Activated T-helper 1 cell treated with anti-CD3 and anti-CD28 coated beads, Interleukin-12 subunit alpha, Interleukin-12 subunit beta, Interleukin-2, Interleukin-4 antibody, amounts not matched to agents 30 ng/mL and 10 ng/mL and 1 ng/mL, durations not matched to agents 14 hours and 24 hours and 36 hours (primary cell): ENCODE results near the gene PPIP5K2. TPM values are rescaled to one million over a fixed set of nuclear protein-coding genes. Genes with fewer than 3 reads are reported as not detected.
"Not testable (repeated sequence)": the region's sequence is repeated elsewhere in the genome, so short reads cannot be mapped to it uniquely, and the experiment has no call there.

Experiments
- DNase-seq: peaks from one replicate; pipeline ENCODE4 v3.0.0; 2021; ENCODE audit warnings: low spot score
- H3K27ac Mint-ChIP-seq: one replicate; pipeline ENCODE4 v1.8.0; 2021; ENCODE audit warnings: mild to moderate bottlenecking, mixed read lengths
- H3K27me3 Mint-ChIP-seq: one replicate; pipeline ENCODE4 v1.8.0; 2022; ENCODE audit warnings: mild to moderate bottlenecking, moderate library complexity, mixed read lengths; ENCODE audit not compliant: insufficient read depth
- H3K36me3 Mint-ChIP-seq: one replicate; pipeline ENCODE4 v1.8.0; 2021; ENCODE audit warnings: low read depth, mixed read lengths
- H3K4me1 Mint-ChIP-seq: one replicate; pipeline ENCODE4 v1.8.0; 2021; ENCODE audit warnings: low read depth, mixed read lengths
- H3K4me3 Mint-ChIP-seq: one replicate; pipeline ENCODE4 v1.8.0; 2021; ENCODE audit warnings: mild to moderate bottlenecking, moderate library complexity, mixed read lengths
- H3K9me3 Mint-ChIP-seq: one replicate; pipeline ENCODE4 v1.8.0; 2021; ENCODE audit warnings: mixed read lengths
- intact Hi-C: fragments of 100-400 bp; cut with micrococcal nuclease; formaldehyde crosslinking; loops from one replicate; pipeline ENCODE4 v1.15.1; 2024
- total RNA-seq: library from RNA; stranded (reverse); gene quantifications from 2 replicates; pipeline ENCODE4 v1.2.3, GENCODE V29; 2022

PPIP5K2 gene
- total RNA-seq, 1 donor from 2014 or later, result 47.6 TPM

DNA sequence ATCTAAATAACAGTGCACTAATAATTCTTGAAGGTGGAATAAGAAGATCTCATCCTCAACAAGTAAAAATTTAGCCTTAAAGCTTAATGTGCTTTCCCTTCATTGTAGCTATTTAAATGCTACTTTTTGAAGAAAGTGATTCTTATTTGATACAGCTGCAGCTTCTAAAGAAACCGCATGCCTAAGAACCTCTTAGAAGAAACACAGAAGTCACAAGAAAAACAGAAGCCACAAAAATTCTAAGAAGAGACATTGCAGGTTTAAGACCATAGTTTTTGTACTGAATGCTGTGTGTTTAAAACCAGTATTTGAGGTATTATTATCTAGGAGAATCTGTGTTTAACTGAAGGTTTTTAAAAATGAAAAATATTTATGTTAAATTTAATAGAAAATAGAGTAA is 68.3 kb downstream of the PPIP5K2 start:
- Mint-ChIP-seq H3K27ac (no peak overlapping the region), H3K9me3 (no peaks in the 10 kb centered on the region), H3K36me3 (peaks cover 24% of the 10 kb centered on the region), H3K4me3 (no peak overlapping the region), H3K4me1 (peaks cover 15% of the 10 kb centered on the region), H3K27me3 (no peaks in the 10 kb centered on the region)
- no peak for DNase-seq
- intact Hi-C loops, result no loop called here

DNA sequence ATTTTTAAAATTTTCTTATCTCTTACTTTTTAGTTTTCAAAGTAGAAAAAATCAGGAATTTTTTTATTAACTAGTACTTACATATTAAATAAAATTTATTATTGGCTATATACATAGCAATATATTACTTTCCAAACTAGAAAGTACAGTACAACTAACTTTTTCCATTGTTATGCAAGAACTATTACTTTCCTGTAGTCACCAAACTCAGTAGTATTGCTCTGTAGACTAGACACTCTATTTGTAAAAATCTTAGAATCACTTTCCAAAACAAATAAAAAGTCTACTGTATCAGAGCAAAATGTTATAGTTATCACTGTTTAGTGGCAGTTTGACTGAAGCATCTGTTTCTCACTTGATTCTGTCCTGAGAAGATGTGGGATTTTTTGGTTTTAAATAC is 83.1 kb downstream of the PPIP5K2 start:
- H3K27ac Mint-ChIP-seq, result no peak overlapping the region
- intact Hi-C loops, result no loop called here
- H3K27me3 Mint-ChIP-seq, result no peaks in the 10 kb centered on the region
- peaks cover 16% of the 10 kb centered on the region for H3K4me1 Mint-ChIP-seq
- DNase-seq, result no peak
- peaks cover 4% of the 10 kb centered on the region for H3K9me3 Mint-ChIP-seq
- H3K4me3 Mint-ChIP-seq, result no peak overlapping the region
- H3K36me3 Mint-ChIP-seq, result peaks cover 26% of the 10 kb centered on the region

DNA sequence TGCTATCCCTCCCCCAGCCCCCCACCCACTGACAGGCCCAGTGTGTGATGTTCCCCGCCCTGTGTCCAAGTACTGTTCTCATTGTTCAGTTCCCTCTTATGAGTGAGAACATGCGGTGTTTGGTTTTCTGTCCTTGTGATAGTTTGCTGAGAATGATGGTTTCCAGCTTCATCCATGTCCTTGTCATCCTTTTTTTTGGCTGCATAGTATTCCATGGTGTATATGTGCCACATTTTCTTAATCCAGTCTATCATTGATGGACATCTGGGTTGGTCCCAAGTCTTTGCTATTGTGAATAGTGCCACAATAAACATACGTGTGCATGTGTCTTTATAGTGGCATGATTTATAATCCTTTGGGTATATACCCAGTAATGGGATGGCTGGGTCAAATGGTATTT is 84.9 kb downstream of the PPIP5K2 start:
- H3K27ac Mint-ChIP-seq, DNase-seq, H3K27me3 Mint-ChIP-seq, intact Hi-C loops, H3K9me3 Mint-ChIP-seq, H3K4me3 Mint-ChIP-seq: not testable (repeated sequence)
- peaks cover 21% of the 10 kb centered on the region for H3K4me1 Mint-ChIP-seq
- peaks cover 24% of the 10 kb centered on the region for H3K36me3 Mint-ChIP-seq

DNA sequence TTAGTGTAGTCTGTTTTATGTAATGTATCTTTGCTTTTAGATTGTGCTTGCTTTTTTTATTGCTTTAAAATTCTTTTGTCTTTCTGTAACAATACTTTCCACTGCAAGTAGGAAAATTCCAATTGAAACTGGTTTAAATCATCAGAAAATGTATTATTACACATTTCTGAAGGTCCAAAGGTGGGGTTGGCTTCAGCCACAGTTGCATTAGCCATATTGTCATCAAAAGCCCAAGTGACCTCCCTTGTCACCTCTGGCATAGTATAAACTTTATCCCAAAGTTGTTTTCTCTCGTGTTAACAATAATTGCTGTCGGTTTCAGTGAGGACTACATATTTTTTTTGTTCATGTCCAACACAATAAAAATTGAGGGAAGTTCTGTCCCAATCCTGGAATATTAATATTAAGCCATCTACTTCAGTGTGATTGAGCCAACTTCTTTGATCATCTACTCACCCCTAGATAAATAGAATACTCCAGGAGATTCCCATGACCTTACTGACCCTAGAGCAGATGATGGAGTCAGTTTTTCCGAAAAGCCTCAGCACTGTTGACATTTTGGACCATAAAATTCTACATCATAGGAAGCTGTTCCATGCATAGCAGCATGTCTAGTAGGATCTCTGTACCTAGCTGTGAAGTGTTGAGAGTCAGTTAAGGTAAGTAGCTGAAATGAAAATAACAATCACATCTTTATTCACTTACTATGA is 86.0 kb downstream of the PPIP5K2 start:
- Mint-ChIP-seq H3K4me1 (peaks cover 24% of the 10 kb centered on the region), H3K4me3 (no peak overlapping the region), H3K36me3 (peaks cover 22% of the 10 kb centered on the region), H3K9me3 (peaks cover 4% of the 10 kb centered on the region), H3K27me3 (no peaks in the 10 kb centered on the region), H3K27ac (no peak overlapping the region)
- intact Hi-C loops, result no loop called here
- DNase-seq, result no peak

DNA sequence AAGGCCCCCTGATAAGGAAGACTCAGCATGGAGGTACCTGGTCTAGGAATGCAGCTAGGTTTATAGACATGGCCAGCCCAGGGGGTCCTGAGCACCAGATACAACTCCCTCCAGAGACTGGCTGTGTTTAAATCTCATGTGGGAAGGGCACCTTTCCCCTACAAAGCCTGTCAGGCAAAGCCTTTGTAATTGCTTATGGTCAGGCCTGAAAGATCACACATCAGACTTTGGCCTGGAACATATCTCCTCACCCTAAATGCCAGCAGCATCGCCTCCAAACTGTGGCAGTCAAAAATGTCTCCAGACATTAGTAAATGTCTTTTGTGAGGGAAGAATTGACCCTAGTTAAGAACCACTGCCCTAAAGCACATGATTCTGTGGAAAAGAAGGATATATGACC is 86.9 kb downstream of the PPIP5K2 start:
- Mint-ChIP-seq H3K27me3 (no peaks in the 10 kb centered on the region), H3K9me3 (peaks cover 4% of the 10 kb centered on the region), H3K4me1 (peaks cover 33% of the 10 kb centered on the region), H3K4me3 (no peak overlapping the region), H3K36me3 (peaks cover 22% of the 10 kb centered on the region), H3K27ac (no peak overlapping the region)
- no peak for DNase-seq
- intact Hi-C loops, result loop anchor here (1.0 kb wide), 1 partner anchor 10 kb away; no protein-coding TSS in a partner anchor

DNA sequence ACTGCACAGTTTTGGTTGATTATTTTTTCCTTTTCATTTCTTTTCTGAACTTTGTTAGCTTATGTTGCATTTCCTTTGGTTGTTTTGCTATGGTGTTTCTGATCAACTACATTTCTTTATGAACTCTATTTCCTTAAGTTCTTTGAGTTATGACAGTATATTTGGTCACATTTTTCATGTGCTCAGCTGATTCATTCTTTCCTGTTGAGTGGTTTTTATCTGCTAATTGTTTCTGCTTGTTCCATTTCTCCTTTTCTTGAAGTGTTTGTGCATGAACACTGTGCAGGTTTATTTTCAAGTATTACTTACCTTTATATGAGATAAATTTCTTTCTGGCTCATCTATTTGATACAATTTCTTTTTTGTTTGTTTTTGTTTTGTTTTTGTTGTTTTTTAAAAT is 87.6 kb downstream of the PPIP5K2 start:
- H3K4me3 Mint-ChIP-seq, result no peak overlapping the region
- peak overlapping the region; percentile 75 for H3K27ac Mint-ChIP-seq
- peaks cover 4% of the 10 kb centered on the region for H3K9me3 Mint-ChIP-seq
- H3K36me3 Mint-ChIP-seq, result peaks cover 24% of the 10 kb centered on the region
- intact Hi-C loops, result loop anchor here (1.0 kb wide), 1 partner anchor 10 kb away; no protein-coding TSS in a partner anchor
- no peaks in the 10 kb centered on the region for H3K27me3 Mint-ChIP-seq
- DNase-seq, result no peak
- H3K4me1 Mint-ChIP-seq, result peaks cover 38% of the 10 kb centered on the region

DNA sequence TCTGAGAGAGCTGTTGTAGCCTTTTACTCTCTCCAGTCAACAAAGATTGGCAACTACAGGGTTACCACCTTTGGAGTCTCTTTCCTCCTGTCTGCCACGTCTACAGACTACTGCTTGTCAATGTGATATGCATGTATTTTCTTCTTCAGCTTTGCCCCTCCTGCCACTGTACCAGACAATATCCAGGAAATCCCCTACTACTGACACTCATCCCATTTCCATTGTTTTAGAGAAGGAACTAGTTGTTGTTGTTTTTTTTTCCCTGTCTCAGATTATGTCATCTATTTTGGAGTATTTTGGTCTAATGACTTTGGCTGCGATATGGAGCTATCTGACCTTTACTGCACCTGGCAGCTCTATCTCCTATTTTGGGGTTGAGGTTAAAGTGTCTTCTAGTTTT is 88.4 kb downstream of the PPIP5K2 start:
- H3K27ac Mint-ChIP-seq, result no peak overlapping the region
- peaks cover 4% of the 10 kb centered on the region for H3K9me3 Mint-ChIP-seq
- no peaks in the 10 kb centered on the region for H3K27me3 Mint-ChIP-seq
- H3K4me1 Mint-ChIP-seq, result peaks cover 37% of the 10 kb centered on the region
- peaks cover 21% of the 10 kb centered on the region for H3K36me3 Mint-ChIP-seq
- no peak overlapping the region for H3K4me3 Mint-ChIP-seq
- no peak for DNase-seq
- intact Hi-C loops, result no loop called here

DNA sequence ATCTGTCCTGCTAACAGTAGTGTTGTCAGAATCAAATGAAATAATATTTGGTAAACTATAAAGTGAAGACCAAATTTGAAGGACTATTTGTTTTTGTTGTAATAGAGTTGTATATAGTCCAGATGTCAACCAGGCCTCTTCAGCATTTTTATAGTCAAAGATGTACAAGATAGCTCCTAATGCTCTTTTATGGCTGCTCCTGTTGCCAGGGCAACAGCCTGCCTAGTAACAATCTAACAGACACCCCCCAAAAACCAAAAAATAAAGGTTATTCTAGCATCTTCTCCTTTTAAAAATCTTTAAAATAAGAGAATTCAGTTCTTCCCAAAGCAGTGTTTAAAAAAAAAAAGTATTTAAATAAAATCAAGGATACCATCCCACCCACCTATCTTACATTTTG is 89.0 kb downstream of the PPIP5K2 start:
- DNase-seq, result no peak
- Mint-ChIP-seq H3K27me3 (no peaks in the 10 kb centered on the region), H3K36me3 (peaks cover 21% of the 10 kb centered on the region), H3K4me3 (no peak overlapping the region), H3K9me3 (peaks cover 4% of the 10 kb centered on the region), H3K4me1 (peaks cover 33% of the 10 kb centered on the region), H3K27ac (no peak overlapping the region)
- intact Hi-C loops, result no loop called here

DNA sequence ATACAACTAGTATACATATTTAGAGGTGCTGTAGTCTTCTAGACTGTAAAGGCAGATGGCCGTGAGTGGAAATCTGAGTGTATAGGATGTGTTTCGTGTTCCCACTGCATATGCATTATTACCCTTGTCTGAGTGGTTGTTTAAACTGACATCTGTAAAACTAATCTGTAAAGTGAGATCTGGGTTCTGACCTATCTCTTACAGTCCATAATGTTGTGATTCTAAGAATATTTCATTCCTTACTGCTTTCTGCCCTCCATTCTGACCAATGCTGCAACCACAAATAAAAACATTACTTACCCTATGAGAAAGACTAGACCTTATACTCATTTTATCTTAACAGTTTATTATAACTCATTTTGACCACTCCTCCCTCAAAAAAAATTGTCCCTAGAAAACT is 90.9 kb downstream of the PPIP5K2 start:
- DNase-seq, result no peak
- Mint-ChIP-seq H3K27me3 (no peaks in the 10 kb centered on the region), H3K9me3 (no peaks in the 10 kb centered on the region), H3K36me3 (peaks cover 17% of the 10 kb centered on the region), H3K4me3 (no peak overlapping the region), H3K27ac (no peak overlapping the region), H3K4me1 (peaks cover 34% of the 10 kb centered on the region)
- intact Hi-C loops, result no loop called here

DNA sequence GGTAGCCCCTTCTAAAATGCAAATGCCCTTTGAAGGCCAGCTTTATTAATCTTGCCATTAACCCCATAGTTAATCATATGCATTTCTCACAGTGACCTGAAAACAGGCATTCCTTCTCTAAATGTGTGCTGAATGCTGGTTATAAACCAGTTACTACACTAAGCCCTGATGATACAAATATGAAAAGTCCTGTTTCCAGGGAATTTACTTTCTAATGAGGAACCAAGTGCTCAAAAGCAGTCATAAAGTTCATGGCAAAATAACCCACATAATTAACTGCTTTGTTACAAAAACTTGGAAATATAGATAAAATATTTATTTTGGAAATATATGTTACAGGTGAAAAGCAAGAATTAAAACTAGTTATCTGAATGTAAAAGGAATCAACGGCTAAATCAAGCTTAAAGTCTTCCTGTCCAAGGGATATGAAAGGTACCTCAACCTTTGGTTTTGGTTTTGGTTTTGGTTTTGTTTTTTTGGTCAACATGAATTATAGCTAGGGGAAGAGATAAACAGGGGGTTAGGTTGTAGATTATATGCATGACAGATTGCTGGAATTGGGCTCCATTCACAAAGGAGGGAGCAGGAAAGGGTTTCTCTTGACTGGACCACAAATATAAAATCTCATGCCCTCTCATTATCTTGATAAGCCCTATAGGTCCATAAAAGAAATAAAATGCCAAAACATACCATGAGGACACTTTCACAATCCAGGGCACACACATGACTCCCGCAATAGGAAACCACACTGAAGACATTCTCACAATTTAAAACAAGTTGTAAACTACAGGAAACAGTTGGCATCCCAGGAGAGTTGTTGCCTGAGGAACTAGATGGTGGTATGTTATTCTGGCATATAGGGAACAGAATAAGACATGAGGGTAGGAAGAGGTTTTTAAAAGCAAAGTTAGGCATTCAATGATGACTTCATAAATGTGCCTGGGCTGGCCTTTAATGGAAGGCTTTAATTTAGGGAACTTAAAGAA is 91.8 kb downstream of the PPIP5K2 start:
- Mint-ChIP-seq H3K4me1 (peaks cover 39% of the 10 kb centered on the region), H3K27me3 (no peaks in the 10 kb centered on the region), H3K9me3 (no peaks in the 10 kb centered on the region), H3K27ac (peak overlapping the region; percentile 57), H3K36me3 (peaks cover 11% of the 10 kb centered on the region), H3K4me3 (peak overlapping the region; percentile 7)
- intact Hi-C loops, result no loop called here
- DNase-seq, result no peak

DNA sequence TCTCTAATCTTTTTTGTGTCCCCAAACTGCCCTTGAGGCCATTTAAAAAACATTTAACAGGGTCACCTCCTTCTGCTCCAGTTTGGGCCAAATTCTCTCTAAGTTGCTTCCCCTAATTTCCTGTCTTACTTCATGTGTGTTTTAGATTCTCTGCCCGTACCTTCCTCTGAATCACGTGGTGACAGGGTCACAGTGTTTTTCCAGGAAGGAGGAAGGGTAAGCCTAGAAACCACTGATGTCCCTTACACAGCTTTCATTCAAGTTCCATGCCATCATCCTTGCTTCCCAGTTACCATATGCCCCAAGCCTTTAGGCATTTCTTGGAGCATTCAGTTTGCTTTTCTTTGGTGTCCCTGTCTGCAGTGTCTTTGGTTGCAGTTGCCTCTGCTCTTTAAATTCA is 96.0 kb downstream of the PPIP5K2 start:
- Mint-ChIP-seq H3K36me3 (peaks cover 2% of the 10 kb centered on the region), H3K4me3 (no peak overlapping the region), H3K9me3 (no peaks in the 10 kb centered on the region), H3K27me3 (no peaks in the 10 kb centered on the region), H3K27ac (no peak overlapping the region), H3K4me1 (peaks cover 19% of the 10 kb centered on the region)
- no peak for DNase-seq
- intact Hi-C loops, result no loop called here

DNA sequence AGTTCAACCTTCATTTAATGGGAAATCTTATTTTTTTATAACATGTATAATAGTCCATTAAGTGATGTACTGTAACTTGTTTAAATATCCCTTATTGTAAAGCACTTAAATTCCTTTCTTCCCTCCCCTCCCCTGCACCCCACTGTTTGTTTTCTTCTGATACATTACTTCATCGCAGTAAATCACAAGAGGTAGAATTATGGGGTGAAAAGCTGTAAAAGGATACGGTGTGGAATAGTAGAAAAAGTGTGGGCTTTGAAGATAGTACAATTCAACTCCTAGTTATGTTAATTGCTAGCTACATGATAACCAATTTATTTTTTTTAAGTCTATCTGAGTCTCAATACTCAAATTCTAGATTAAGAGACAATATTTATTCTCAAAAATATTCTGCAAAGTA is 96.6 kb downstream of the PPIP5K2 start:
- Mint-ChIP-seq H3K4me3 (no peak overlapping the region), H3K36me3 (peaks cover 2% of the 10 kb centered on the region), H3K9me3 (no peaks in the 10 kb centered on the region), H3K27ac (no peak overlapping the region), H3K27me3 (no peaks in the 10 kb centered on the region), H3K4me1 (peaks cover 13% of the 10 kb centered on the region)
- intact Hi-C loops, result loop anchor here (1.0 kb wide), 1 partner anchor 9 kb away; no protein-coding TSS in a partner anchor
- DNase-seq, result no peak

DNA sequence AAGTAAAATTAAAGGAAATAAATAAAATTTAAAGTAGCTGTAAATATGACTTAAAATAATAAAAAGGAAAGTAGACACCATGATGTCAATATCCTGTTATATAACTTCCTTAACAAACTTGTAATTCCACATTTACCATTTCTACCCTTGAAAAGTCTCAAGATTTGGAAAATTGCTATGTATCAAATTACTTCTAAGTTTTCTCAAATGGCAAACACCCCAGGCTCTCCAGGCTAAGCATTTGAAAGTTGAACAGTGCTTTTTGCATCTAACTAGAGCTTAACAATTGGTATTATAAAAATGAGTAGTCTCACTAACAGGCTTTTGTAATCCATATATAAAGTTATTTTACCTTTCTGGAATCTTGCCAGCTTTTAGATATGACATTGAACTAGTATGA is 97.0 kb downstream of the PPIP5K2 start:
- no peak for DNase-seq
- no peak overlapping the region for H3K27ac Mint-ChIP-seq
- intact Hi-C loops, result loop anchor here (1.0 kb wide), 1 partner anchor 10 kb away; no protein-coding TSS in a partner anchor
- no peak overlapping the region for H3K4me3 Mint-ChIP-seq
- H3K9me3 Mint-ChIP-seq, result no peaks in the 10 kb centered on the region
- peaks cover 9% of the 10 kb centered on the region for H3K4me1 Mint-ChIP-seq
- peaks cover 2% of the 10 kb centered on the region for H3K36me3 Mint-ChIP-seq
- H3K27me3 Mint-ChIP-seq, result no peaks in the 10 kb centered on the region
